GM12874 (cell line): Measurements from ENCODE around the gene ANO3.

Experiments used
- CTCF ChIP-seq: IDR thresholded peaks from 2 replicates; pipeline ENCODE4 v1.5.1; 2011; ENCODE audit warnings: low read depth, mild to moderate bottlenecking, control low read depth, low read length, moderate library complexity; ENCODE audit not compliant: insufficient read depth

The ANO3 gene

GRCh38 chr11:26493616-26494015 lies 161.7 kb downstream of the ANO3 start:
- TF ChIP-seq CTCF = no peak

- TF ChIP-seq CTCF = no peak
These were observed 175.3 kb downstream of the ANO3 start for GRCh38 chr11:26507229-26507628.

GRCh38 chr11:26510164-26510563 lies 178.2 kb downstream of the ANO3 start:
- no peak for TF ChIP-seq CTCF

GRCh38 chr11:26510756-26511155 lies 178.8 kb downstream of the ANO3 start:
- no peak for TF ChIP-seq CTCF

GRCh38 chr11:26512196-26512595 lies 180.3 kb downstream of the ANO3 start:
- TF ChIP-seq CTCF = no peak

GRCh38 chr11:26519469-26519868 lies 187.5 kb downstream of the ANO3 start:
- no peak for TF ChIP-seq CTCF

GRCh38 chr11:26522912-26523610 lies 191.1 kb downstream of the ANO3 start:
- peak; percentile 32; the same call in 1 of the 2 replicates for TF ChIP-seq CTCF
